K562 (cell line): ENCODE data around the gene SOHLH2. TPM values are rescaled to one million over a fixed set of nuclear protein-coding genes. Genes with fewer than 3 reads are reported as not detected.

Experiments
- ATAC-seq: fragments of 200-7000 bp; cut with Tn5 transposase; 3 replicates; pipeline ENCODE4 v1.9.1; 2020; ENCODE audit warnings: moderate library complexity
- BruUV-seq: library from RNA; stranded (reverse); fragments of 400-500 nt; replicated peaks from 2 replicates; lab custom pipeline; 2021; lab: Mats Ljungman, UMichigan
- CTCF ChIA-PET: fragments of 300-600 bp; formaldehyde crosslinking; extraction: SDS; loops from one replicate; lab custom pipeline; 2021; ENCODE audit warnings: low intra/inter-chr PET ratio; lab: Yijun Ruan, JAX
- POLR2A ChIA-PET: fragments of 300-600, 350-650 bp; sonication (Branson Sonifier 250); formaldehyde crosslinking; extraction: SDS; loops from one replicate; lab custom pipeline; 2021; ENCODE audit warnings: antibody characterized with exemption, inconsistent platforms; lab: Yijun Ruan, JAX
- DNase-seq, 4 experiments: peaks; one replicate each; pipeline versions ENCODE4 v3.0.0 to v3.0.0-alpha.2; 2011 to 2018; ENCODE audit warnings: low spot score in 3 of 4, mixed read lengths in 3 of 4; ENCODE audit errors: extremely low read depth in 1 of 4
- FAIRE-seq: peaks from 2 replicates; lab custom pipeline; 2011; peaks lifted over from hg19 to GRCh38; lab: Jason Lieb, UNC
- H2AFZ ChIP-seq: 2 replicates; pipeline ENCODE4 v1.6.0; 2011; ENCODE audit warnings: low read depth, low read length, control low read depth, inconsistent platforms
- H3K27ac ChIP-seq: fragments of 200-600 bp; 3 replicates; pipeline ENCODE4 v1.8.0; 2011; ENCODE audit warnings: low read depth, mild to moderate bottlenecking, control low read depth, inconsistent platforms, low read length, moderate library complexity, mixed read lengths; ENCODE audit errors: extremely low read depth
- H3K27me3 ChIP-seq, 2 experiments: fragments of 300-600 bp in 1 of 2; 2 replicates in 1 of 2; 3 replicates in 1 of 2; pipeline versions ENCODE4 v1.6.0 to v1.8.0; 2011; ENCODE audit warnings: inconsistent platforms in 2 of 2, low read length in 2 of 2, mild to moderate bottlenecking in 1 of 2, mixed read lengths in 1 of 2, moderate library complexity in 1 of 2; ENCODE audit not compliant: control insufficient read depth in 2 of 2, insufficient read depth in 2 of 2
- H3K36me3 ChIP-seq: fragments of 300-600 bp; 3 replicates; pipeline ENCODE4 v1.8.0; 2011; ENCODE audit warnings: mild to moderate bottlenecking, low read length, inconsistent platforms; ENCODE audit not compliant: control insufficient read depth, insufficient read depth
- H3K4me1 ChIP-seq, 2 experiments: fragments of 200-600 bp in 1 of 2; replicated peaks in 1 of 2; 2 replicates in 1 of 2; 3 replicates in 1 of 2; pipeline versions ENCODE4 v1.5.1 to v1.8.0; 2011; ENCODE audit warnings: inconsistent platforms in 2 of 2, low read length in 2 of 2, mild to moderate bottlenecking in 1 of 2, mixed read lengths in 1 of 2, moderate library complexity in 1 of 2; ENCODE audit not compliant: control insufficient read depth in 2 of 2, insufficient read depth in 2 of 2
- H3K4me2 ChIP-seq: 2 replicates; pipeline ENCODE4 v1.6.1; 2011; ENCODE audit warnings: low read length, control low read depth, inconsistent platforms, mixed read lengths; ENCODE audit not compliant: insufficient read depth
- H3K4me3 ChIP-seq: fragments of 200-600 bp; sonication (generic), shearing (Covaris generic); 2 replicates; pipeline ENCODE4 v1.5.1; 2016; ENCODE audit warnings: control low read depth, inconsistent platforms
- H3K79me2 ChIP-seq: fragments of 200-600 bp; 3 replicates; pipeline ENCODE4 v1.8.0; 2011; ENCODE audit warnings: low read length, inconsistent platforms; ENCODE audit not compliant: control insufficient read depth, insufficient read depth
- H3K9ac ChIP-seq, 2 experiments: 2 replicates each; pipeline versions ENCODE4 v1.6.0 to v1.6.1; 2011; ENCODE audit warnings: low read depth in 2 of 2, low read length in 2 of 2, control low read depth in 1 of 2, inconsistent platforms in 1 of 2, mild to moderate bottlenecking in 1 of 2, mixed read lengths in 1 of 2; ENCODE audit not compliant: insufficient read depth in 1 of 2
- H3K9me1 ChIP-seq: one replicate; pipeline ENCODE4 v1.6.0; 2011; ENCODE audit warnings: inconsistent platforms, mild to moderate bottlenecking, low read length, moderate library complexity; ENCODE audit not compliant: control insufficient read depth, insufficient read depth
- H3K9me3 ChIP-seq: replicated peaks from 2 replicates; pipeline ENCODE4 v1.5.1; 2011; ENCODE audit warnings: low read depth, low read length, inconsistent platforms; ENCODE audit not compliant: control insufficient read depth, insufficient read depth
- H4K20me1 ChIP-seq: replicated peaks from 2 replicates; pipeline ENCODE4 v1.6.1; 2011; ENCODE audit warnings: low read length, inconsistent platforms, mixed read lengths; ENCODE audit not compliant: control insufficient read depth, insufficient read depth
- LARP7 ChIP-seq: fragments of 450-650 bp; IDR thresholded peaks from 2 replicates; pipeline ENCODE4 v1.6.1; 2016
- POLR3A ChIP-seq: IDR thresholded peaks from 2 replicates; pipeline ENCODE4 v1.6.1; 2011; ENCODE audit warnings: borderline replicate concordance, mild to moderate bottlenecking, moderate library complexity; ENCODE audit not compliant: insufficient read length, insufficient read depth; ENCODE audit errors: extremely low read depth
- PTBP1 ChIP-seq: fragments of 200-400 bp; formaldehyde crosslinking; IDR thresholded peaks from 2 replicates; pipeline ENCODE4 v1.6.1; 2017; ENCODE audit warnings: low read depth, low read length
- TFAM ChIP-seq: fragments of 250-450 bp; sonication (Bioruptor Pico); conservative IDR thresholded peaks from 2 replicates; pipeline ENCODE4 v1.5.0; 2021; ENCODE audit warnings: mild to moderate bottlenecking, moderate library complexity
- ZC3H4 ChIP-seq: sonication (generic); formaldehyde crosslinking; IDR thresholded peaks from 2 replicates; pipeline ENCODE4 v1.9.0; 2021; ENCODE audit warnings: missing genetic modification reagents, borderline replicate concordance
- WGBS: fragments of 100-300 bp; shearing (Covaris generic); methylation state at CpG from one replicate; pipeline ENCODE4 v1.1.6; 2016; ENCODE audit warnings: low coverage, mixed read lengths; ENCODE audit not compliant: insufficient coverage; ENCODE audit errors: missing lambda C conversion rate; 5-methylcytosine and 5-hydroxymethylcytosine counted together
- in situ Hi-C: fragments of 300-500 bp; cut with MboI; formaldehyde crosslinking; loops from 4 replicates; pipeline ENCODE4 v1.15.0; 2018; ENCODE audit warnings: inconsistent platforms, mixed read lengths
- intact Hi-C: fragments of 100-400 bp; cut with micrococcal nuclease; formaldehyde crosslinking; loops from 2 replicates; pipeline ENCODE4 v1.14.2; 2022
- polyA plus RNA-seq, 8 experiments: library from polyadenylated mRNA; depleted of rRNA in 4 of 8; stranded (reverse) in 5 of 8; unstranded in 3 of 8; fragments of >200 nt; fragmentation: Nextera tagmentation in 2 of 8; fragmentation: Illumina TruSeq in 1 of 8; extraction: Ambion mirVana in 2 of 8; extraction: Trizol in 1 of 8; gene quantifications; 2 replicates each; pipeline versions ENCODE4 v1.2.1 to v1.2.3, GENCODE V29; 2011 to 2014; ENCODE audit warnings: inconsistent platforms in 1 of 8, missing spikeins in 1 of 8
- total RNA-seq, 7 experiments: library from RNA; depleted of rRNA in 6 of 7; stranded (reverse); fragments of >200 nt in 6 of 7; fragmentation: Illumina TruSeq in 2 of 7; extraction: Trizol in 2 of 7; gene quantifications; 2 replicates each; pipeline versions ENCODE4 v1.2.1 to v1.2.3, GENCODE V29; 2011 to 2021; ENCODE audit warnings: low replicate concordance in 1 of 7
- TF ChIP-seq, protein P1 (sequence below): sonication (generic); formaldehyde crosslinking; IDR thresholded peaks from 2 replicates; pipeline ENCODE4 v1.8.0; 2022; ENCODE audit warnings: mild to moderate bottlenecking, missing genetic modification reagents
- TF ChIP-seq, protein P2 (sequence below): sonication (generic); formaldehyde crosslinking; IDR thresholded peaks from 2 replicates; pipeline ENCODE4 v1.8.0; 2022; ENCODE audit warnings: missing genetic modification reagents, mild to moderate bottlenecking, borderline replicate concordance
- TF ChIP-seq, protein P3 (sequence below): fragments of 450-650 bp; formaldehyde crosslinking; conservative IDR thresholded peaks from 2 replicates; pipeline ENCODE4 v1.4.0; 2022; ENCODE audit warnings: mild to moderate bottlenecking, missing genetic modification characterization

The SOHLH2 gene
- total and polyA plus RNA-seq, 9 of the 15 experiments (the other 6 are each of a cell fraction or from before 2014, with no cell fraction given): 10.3 to 26.7 (median 17.0) TPM

DNA sequence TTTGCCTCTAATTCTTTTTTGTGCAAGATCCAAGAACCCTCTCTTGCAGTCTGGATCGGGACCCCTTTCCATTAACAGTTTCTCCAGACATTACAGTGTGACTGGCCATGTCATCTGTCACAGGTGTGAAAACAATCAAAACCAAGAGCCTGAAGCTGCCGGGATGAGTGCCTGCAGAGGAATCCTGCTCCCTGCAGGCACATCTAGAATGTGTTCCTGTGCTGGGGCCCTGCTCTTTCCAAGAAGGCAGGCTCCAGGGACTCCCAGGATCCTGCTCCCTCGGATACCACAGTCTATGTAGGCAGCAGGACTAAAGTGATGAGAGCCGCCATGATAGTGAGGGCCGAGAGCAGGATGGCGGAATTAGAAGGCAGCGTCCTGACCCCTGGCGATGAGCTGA lies 44.5 kb upstream of the SOHLH2 start:
- CTCF ChIA-PET: no interaction called here
- ATAC-seq (no peak), FAIRE-seq (no peak), DNase-seq (no peak)
- no peak overlapping the region for H3K9ac ChIP-seq
- no peaks in the 10 kb centered on the region for H3K27me3 ChIP-seq
- H3K36me3 ChIP-seq: no peaks in the 10 kb centered on the region
- whole genome bisulfite sequencing: 93% methylated on average over 5 of the region's 8 CpGs
- H3K79me2 ChIP-seq: no peaks in the 10 kb centered on the region
- H2AFZ ChIP-seq: no peak overlapping the region
- no peak overlapping the region for H3K4me3 ChIP-seq
- no peaks in the 10 kb centered on the region for H3K9me3 ChIP-seq
- no peaks in the 10 kb centered on the region for H3K9me1 ChIP-seq
- H3K27ac ChIP-seq: no peak overlapping the region
- H3K4me1 ChIP-seq: peaks cover 0 to 3% of the 10 kb centered on the region in 2 experiments; a peak in 1 of 5 replicates
- no TSS peak for BruUV-seq
- H3K4me2 ChIP-seq: no peak overlapping the region
- intact Hi-C loops: no loop called here
- in situ Hi-C loops: no loop called here
- no peak for TF ChIP-seq PTBP1
- no peak for TF ChIP-seq POLR3A
- no peak for TF ChIP-seq LARP7
- no peaks in the 10 kb centered on the region for H4K20me1 ChIP-seq
- POLR2A ChIA-PET: no interaction called here

DNA sequence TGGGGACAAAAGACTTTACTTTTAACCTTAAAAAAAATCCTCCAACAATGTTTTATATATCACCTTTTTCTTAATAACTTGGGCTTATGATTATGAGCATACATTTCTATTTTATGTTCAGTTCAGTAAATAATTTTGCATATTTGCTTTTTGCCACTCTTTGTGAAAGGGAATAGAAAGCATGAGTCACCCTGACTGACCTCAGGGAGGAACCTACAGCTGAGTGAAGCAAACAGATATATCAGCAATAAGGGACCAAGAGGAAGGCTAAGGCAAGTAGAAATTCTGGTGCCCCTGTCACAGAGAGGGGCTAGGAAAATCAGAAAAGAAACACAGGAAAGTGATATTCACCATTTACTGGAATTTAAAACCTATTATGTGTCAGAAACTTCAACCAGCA lies 37.2 kb upstream of the SOHLH2 start:
- no TSS peak for BruUV-seq
- no peaks in the 10 kb centered on the region for H3K79me2 ChIP-seq
- H3K27me3 ChIP-seq: no peaks in the 10 kb centered on the region
- intact Hi-C loops (no loop called here), in situ Hi-C loops (no loop called here)
- ATAC-seq (no peak), FAIRE-seq (no peak), DNase-seq (peak in 1 of 4 experiments; percentile 4)
- no peak overlapping the region for H2AFZ ChIP-seq
- H3K27ac ChIP-seq: no peak overlapping the region
- peaks cover 7% of the 10 kb centered on the region; the same call in 1 of the 3 replicates for H3K36me3 ChIP-seq
- H3K4me3 ChIP-seq: no peak overlapping the region
- CTCF ChIA-PET: no interaction called here
- no peaks in the 10 kb centered on the region for H4K20me1 ChIP-seq
- H3K4me2 ChIP-seq: no peak overlapping the region
- H3K9me1 ChIP-seq: no peaks in the 10 kb centered on the region
- POLR2A ChIA-PET: no interaction called here
- H3K4me1 ChIP-seq: no peaks in the 10 kb centered on the region
- H3K9me3 ChIP-seq: no peaks in the 10 kb centered on the region
- no peak overlapping the region for H3K9ac ChIP-seq
- TF ChIP-seq ZC3H4 (CRISPR knock-in tag) (no peak), TFAM (CRISPR knock-in tag) (no peak)
- TF ChIP-seq, protein P1, sequence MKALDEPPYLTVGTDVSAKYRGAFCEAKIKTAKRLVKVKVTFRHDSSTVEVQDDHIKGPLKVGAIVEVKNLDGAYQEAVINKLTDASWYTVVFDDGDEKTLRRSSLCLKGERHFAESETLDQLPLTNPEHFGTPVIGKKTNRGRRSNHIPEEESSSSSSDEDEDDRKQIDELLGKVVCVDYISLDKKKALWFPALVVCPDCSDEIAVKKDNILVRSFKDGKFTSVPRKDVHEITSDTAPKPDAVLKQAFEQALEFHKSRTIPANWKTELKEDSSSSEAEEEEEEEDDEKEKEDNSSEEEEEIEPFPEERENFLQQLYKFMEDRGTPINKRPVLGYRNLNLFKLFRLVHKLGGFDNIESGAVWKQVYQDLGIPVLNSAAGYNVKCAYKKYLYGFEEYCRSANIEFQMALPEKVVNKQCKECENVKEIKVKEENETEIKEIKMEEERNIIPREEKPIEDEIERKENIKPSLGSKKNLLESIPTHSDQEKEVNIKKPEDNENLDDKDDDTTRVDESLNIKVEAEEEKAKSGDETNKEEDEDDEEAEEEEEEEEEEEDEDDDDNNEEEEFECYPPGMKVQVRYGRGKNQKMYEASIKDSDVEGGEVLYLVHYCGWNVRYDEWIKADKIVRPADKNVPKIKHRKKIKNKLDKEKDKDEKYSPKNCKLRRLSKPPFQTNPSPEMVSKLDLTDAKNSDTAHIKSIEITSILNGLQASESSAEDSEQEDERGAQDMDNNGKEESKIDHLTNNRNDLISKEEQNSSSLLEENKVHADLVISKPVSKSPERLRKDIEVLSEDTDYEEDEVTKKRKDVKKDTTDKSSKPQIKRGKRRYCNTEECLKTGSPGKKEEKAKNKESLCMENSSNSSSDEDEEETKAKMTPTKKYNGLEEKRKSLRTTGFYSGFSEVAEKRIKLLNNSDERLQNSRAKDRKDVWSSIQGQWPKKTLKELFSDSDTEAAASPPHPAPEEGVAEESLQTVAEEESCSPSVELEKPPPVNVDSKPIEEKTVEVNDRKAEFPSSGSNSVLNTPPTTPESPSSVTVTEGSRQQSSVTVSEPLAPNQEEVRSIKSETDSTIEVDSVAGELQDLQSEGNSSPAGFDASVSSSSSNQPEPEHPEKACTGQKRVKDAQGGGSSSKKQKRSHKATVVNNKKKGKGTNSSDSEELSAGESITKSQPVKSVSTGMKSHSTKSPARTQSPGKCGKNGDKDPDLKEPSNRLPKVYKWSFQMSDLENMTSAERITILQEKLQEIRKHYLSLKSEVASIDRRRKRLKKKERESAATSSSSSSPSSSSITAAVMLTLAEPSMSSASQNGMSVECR (CRISPR knock-in tag): no peak
- TF ChIP-seq, protein P2, sequence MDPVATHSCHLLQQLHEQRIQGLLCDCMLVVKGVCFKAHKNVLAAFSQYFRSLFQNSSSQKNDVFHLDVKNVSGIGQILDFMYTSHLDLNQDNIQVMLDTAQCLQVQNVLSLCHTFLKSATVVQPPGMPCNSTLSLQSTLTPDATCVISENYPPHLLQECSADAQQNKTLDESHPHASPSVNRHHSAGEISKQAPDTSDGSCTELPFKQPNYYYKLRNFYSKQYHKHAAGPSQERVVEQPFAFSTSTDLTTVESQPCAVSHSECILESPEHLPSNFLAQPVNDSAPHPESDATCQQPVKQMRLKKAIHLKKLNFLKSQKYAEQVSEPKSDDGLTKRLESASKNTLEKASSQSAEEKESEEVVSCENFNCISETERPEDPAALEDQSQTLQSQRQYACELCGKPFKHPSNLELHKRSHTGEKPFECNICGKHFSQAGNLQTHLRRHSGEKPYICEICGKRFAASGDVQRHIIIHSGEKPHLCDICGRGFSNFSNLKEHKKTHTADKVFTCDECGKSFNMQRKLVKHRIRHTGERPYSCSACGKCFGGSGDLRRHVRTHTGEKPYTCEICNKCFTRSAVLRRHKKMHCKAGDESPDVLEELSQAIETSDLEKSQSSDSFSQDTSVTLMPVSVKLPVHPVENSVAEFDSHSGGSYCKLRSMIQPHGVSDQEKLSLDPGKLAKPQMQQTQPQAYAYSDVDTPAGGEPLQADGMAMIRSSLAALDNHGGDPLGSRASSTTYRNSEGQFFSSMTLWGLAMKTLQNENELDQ (CRISPR knock-in tag): no peak
- TF ChIP-seq, protein P3, sequence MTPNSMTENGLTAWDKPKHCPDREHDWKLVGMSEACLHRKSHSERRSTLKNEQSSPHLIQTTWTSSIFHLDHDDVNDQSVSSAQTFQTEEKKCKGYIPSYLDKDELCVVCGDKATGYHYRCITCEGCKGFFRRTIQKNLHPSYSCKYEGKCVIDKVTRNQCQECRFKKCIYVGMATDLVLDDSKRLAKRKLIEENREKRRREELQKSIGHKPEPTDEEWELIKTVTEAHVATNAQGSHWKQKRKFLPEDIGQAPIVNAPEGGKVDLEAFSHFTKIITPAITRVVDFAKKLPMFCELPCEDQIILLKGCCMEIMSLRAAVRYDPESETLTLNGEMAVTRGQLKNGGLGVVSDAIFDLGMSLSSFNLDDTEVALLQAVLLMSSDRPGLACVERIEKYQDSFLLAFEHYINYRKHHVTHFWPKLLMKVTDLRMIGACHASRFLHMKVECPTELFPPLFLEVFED (CRISPR knock-in tag): no peak
